Kidney (tissue), 14 donors: ENCODE measurements around the gene KCNT1. TPM values are rescaled to one million over a fixed set of nuclear protein-coding genes. Genes with fewer than 3 reads are reported as not detected.

ENCODE experiments used
- DNase-seq, 5 donors: peaks; one replicate each; pipeline ENCODE4 v3.0.0-alpha.2; 2013 to 2020
- FAIRE-seq: peaks from 2 replicates; lab custom pipeline; 2012; peaks lifted over from hg19 to GRCh38; lab: Jason Lieb, UNC
- H3K27ac ChIP-seq, 2 donors: one replicate each; pipeline ENCODE4 v1.7.0; 2013; ENCODE audit warnings: low read depth in 2 of 2, low read length in 2 of 2, inconsistent platforms in 1 of 2
- H3K27me3 ChIP-seq: one replicate; pipeline ENCODE4 v1.7.1; 2013; ENCODE audit warnings: low read length, inconsistent platforms; ENCODE audit not compliant: control insufficient read depth, insufficient read depth
- H3K36me3 ChIP-seq, 3 donors: one replicate each; pipeline versions ENCODE4 v1.7.0 to v1.7.1; 2013; ENCODE audit warnings: low read length in 3 of 3, control low read depth in 1 of 3, inconsistent platforms in 1 of 3; ENCODE audit not compliant: insufficient read depth in 3 of 3, control insufficient read depth in 2 of 3
- H3K4me1 ChIP-seq, 3 donors: one replicate each; pipeline versions ENCODE4 v1.7.0 to v1.7.1; 2013; ENCODE audit warnings: low read length in 3 of 3, inconsistent platforms in 1 of 3, low read depth in 1 of 3; ENCODE audit not compliant: control insufficient read depth in 2 of 3, insufficient read depth in 2 of 3
- H3K4me3 ChIP-seq, 3 donors: one replicate each; pipeline versions ENCODE4 v1.7.0 to v1.8.1; 2013; ENCODE audit warnings: low read length in 3 of 3, control low read depth in 1 of 3, inconsistent platforms in 1 of 3
- H3K9ac ChIP-seq, 3 donors: one replicate each; pipeline versions ENCODE4 v1.7.0 to v1.7.1; 2013; ENCODE audit warnings: low read length in 3 of 3, control low read depth in 1 of 3, inconsistent platforms in 1 of 3
- H3K9me3 ChIP-seq, 3 donors: one replicate each; pipeline versions ENCODE4 v1.7.0 to v1.7.1; 2013; ENCODE audit warnings: low read length in 3 of 3, control low read depth in 1 of 3, inconsistent platforms in 1 of 3; ENCODE audit not compliant: control insufficient read depth in 2 of 3, insufficient read depth in 1 of 3
- CTCF ChIP-seq: IDR thresholded peaks from 3 replicates; pipeline ENCODE4 v1.5.1; 2012; ENCODE audit warnings: mild to moderate bottlenecking, moderate library complexity, borderline replicate concordance; ENCODE audit not compliant: insufficient read depth; ENCODE audit errors: extremely low read depth
- intact Hi-C: fragments of 100-400 bp; cut with DNase I; formaldehyde crosslinking; loops from one replicate; pipeline ENCODE4 v1.11.1; 2022
- polyA plus RNA-seq: library from polyadenylated mRNA; stranded (reverse); fragments of 350-450 nt; fragmentation: Illumina TruSeq; extraction: RNeasy Lipid Tissue Mini Kit (QIAGEN cat#74804); gene quantifications from one replicate; pipeline ENCODE4 v1.2.3, GENCODE V29; 2014; ENCODE audit warnings: low read depth, low replicate concordance; ENCODE audit not compliant: insufficient read depth
- total RNA-seq: library from RNA; stranded (reverse); fragmentation: NEBNext Ultra II Directional; extraction: Animal tissue kit (Norgen Biotek cat#: 25700); gene quantifications from one replicate; pipeline ENCODE4 v1.2.1, GENCODE V29; 2021
- donor health status: control.
- donor health status: control.
- donor health status: control.
- donor health status: control.
- donor health status: control.
- donor health status: DM: yes; HTN: yes; CAD: no.
- donor health status: Normal renal cell carcinoma (clear cell type).

Gene KCNT1
- total and polyA plus RNA-seq, 2 donors from 2014 or later = 0.15 TPM; not detected in 1

- H3K9me3 ChIP-seq = no peaks in the 10 kb centered on the region
- H3K4me1 ChIP-seq = no peaks in the 10 kb centered on the region
- H3K9ac ChIP-seq = no peak overlapping the region
- no peak overlapping the region for H3K4me3 ChIP-seq
- TF ChIP-seq CTCF = no peak
- no peak overlapping the region for H3K27ac ChIP-seq
- DNase-seq (no peak), FAIRE-seq (no peak)
- intact Hi-C loops = no loop called here
- no peaks in the 10 kb centered on the region for H3K36me3 ChIP-seq
- no peaks in the 10 kb centered on the region for H3K27me3 ChIP-seq
Measured at GRCh38 chr9:135743546-135744332, 41.8 kb downstream of the KCNT1 start.

GRCh38 chr9:135744333-135745070 lies 42.5 kb downstream of the KCNT1 start:
- H3K27ac ChIP-seq = no peak overlapping the region
- no peak overlapping the region for H3K4me3 ChIP-seq
- no peak for FAIRE-seq
- no peak overlapping the region for H3K9ac ChIP-seq
- H3K4me1 ChIP-seq = no peaks in the 10 kb centered on the region
- TF ChIP-seq CTCF = no peak
- intact Hi-C loops = no loop called here
- H3K27me3 ChIP-seq = no peaks in the 10 kb centered on the region
- no peak for DNase-seq
- no peaks in the 10 kb centered on the region for H3K36me3 ChIP-seq
- H3K9me3 ChIP-seq = no peaks in the 10 kb centered on the region

- H3K4me1 ChIP-seq = no peaks in the 10 kb centered on the region
- H3K27ac ChIP-seq = no peak overlapping the region
- no peaks in the 10 kb centered on the region for H3K9me3 ChIP-seq
- no peaks in the 10 kb centered on the region for H3K27me3 ChIP-seq
- intact Hi-C loops = no loop called here
- DNase-seq (no peak), FAIRE-seq (no peak)
- no peaks in the 10 kb centered on the region for H3K36me3 ChIP-seq
- no peak for TF ChIP-seq CTCF
- no peak overlapping the region for H3K4me3 ChIP-seq
- H3K9ac ChIP-seq = no peak overlapping the region
Measured at GRCh38 chr9:135745189-135745588, 43.2 kb downstream of the KCNT1 start.
